HepG2 (cell line): ENCODE data around the gene ADAMTS17. TPM values are rescaled to one million over a fixed set of nuclear protein-coding genes. Genes with fewer than 3 reads are reported as not detected.
A peak's percentile ranks its signal among the peaks of the same experiment; 100 is the strongest.

ENCODE experiments used
- HDAC6 ChIP-seq: fragments of 200-600 bp; sonication (generic); IDR thresholded peaks from 2 replicates; pipeline ENCODE4 v1.7.0; 2017; ENCODE audit warnings: mild to moderate bottlenecking, antibody characterized with exemption, low read length, low read depth
- MED1 ChIP-seq: sonication (generic); formaldehyde crosslinking; IDR thresholded peaks from 2 replicates; pipeline ENCODE4 v1.4.0; 2020; ENCODE audit warnings: missing genetic modification reagents
- NAIF1 ChIP-seq: sonication (generic); formaldehyde crosslinking; IDR thresholded peaks from 2 replicates; pipeline ENCODE4 v1.5.0; 2020; ENCODE audit warnings: mild to moderate bottlenecking, missing genetic modification reagents, borderline replicate concordance
- PLRG1 ChIP-seq: fragments of 450-650 bp; conservative IDR thresholded peaks from 2 replicates; pipeline ENCODE4 v1.6.1; 2016
- RBFOX2 ChIP-seq: fragments of 200-400 bp; formaldehyde crosslinking; IDR thresholded peaks from 2 replicates; pipeline ENCODE4 v1.6.1; 2017; ENCODE audit warnings: low read depth, mild to moderate bottlenecking, low read length
- SMAD3 ChIP-seq: sonication (generic); formaldehyde crosslinking; IDR thresholded peaks from 2 replicates; pipeline ENCODE4 v1.4.0; 2020; ENCODE audit warnings: missing genetic modification reagents
- SP1 ChIP-seq, 2 experiments: fragments of 450-650 bp in 1 of 2; sonication (generic) in 1 of 2; formaldehyde crosslinking in 1 of 2; IDR thresholded peaks; 2 replicates each; pipeline versions ENCODE4 v1.4.0 to v1.6.1; 2016 to 2020; ENCODE audit warnings: missing genetic modification reagents in 1 of 2
- STAT5B ChIP-seq: sonication (generic); formaldehyde crosslinking; IDR thresholded peaks from 2 replicates; pipeline ENCODE4 v1.4.0; 2020; ENCODE audit warnings: missing genetic modification reagents
- TBL1XR1 ChIP-seq: fragments of 150-350 bp; IDR thresholded peaks from 2 replicates; pipeline ENCODE4 v1.6.1; 2014; ENCODE audit warnings: borderline replicate concordance, low read length; ENCODE audit not compliant: partially characterized antibody
- ZFP90 ChIP-seq: sonication (generic); formaldehyde crosslinking; IDR thresholded peaks from 2 replicates; pipeline ENCODE4 v1.8.0; 2022; ENCODE audit warnings: missing genetic modification reagents, mild to moderate bottlenecking, inconsistent platforms, borderline replicate concordance
- ZNF337 ChIP-seq: sonication (generic); formaldehyde crosslinking; IDR thresholded peaks from 2 replicates; pipeline ENCODE4 v1.5.1; 2020; ENCODE audit warnings: missing genetic modification reagents, low read depth, mild to moderate bottlenecking, borderline replicate concordance
- ZNF777 ChIP-seq: sonication (generic); formaldehyde crosslinking; IDR thresholded peaks from 2 replicates; pipeline ENCODE4 v1.4.0; 2020; ENCODE audit warnings: missing genetic modification reagents
- polyA plus RNA-seq, 8 experiments: library from polyadenylated mRNA; depleted of rRNA in 3 of 8; stranded (reverse) in 7 of 8; unstranded in 1 of 8; fragments of >200 nt; fragmentation: Illumina TruSeq in 4 of 8; extraction: Trizol in 4 of 8; gene quantifications; 2 replicates each; pipeline versions ENCODE4 v1.2.1 to v1.2.3, GENCODE V29; 2011 to 2016; ENCODE audit warnings: low read depth in 4 of 8, missing spikeins in 1 of 8, mixed read lengths in 1 of 8; ENCODE audit not compliant: insufficient read depth in 1 of 8
- total RNA-seq, 5 experiments: library from RNA; depleted of rRNA; stranded (reverse); fragments of >200 nt; fragmentation: Illumina TruSeq; extraction: Trizol; gene quantifications; 2 replicates each; pipeline ENCODE4 v1.2.3, GENCODE V29; 2016; ENCODE audit warnings: low read depth in 1 of 5
- TF ChIP-seq, protein P1 (sequence below): IDR thresholded peaks from 2 replicates; pipeline ENCODE4 v1.6.1; 2012; ENCODE audit warnings: low read depth, low read length, improper control_type of control experiment
- TF ChIP-seq, protein P2 (sequence below): sonication (generic); formaldehyde crosslinking; IDR thresholded peaks from 2 replicates; pipeline ENCODE4 v1.5.0; 2020; ENCODE audit warnings: mild to moderate bottlenecking, missing genetic modification reagents
- TF ChIP-seq, protein P3 (sequence below): sonication (generic); formaldehyde crosslinking; conservative IDR thresholded peaks from 2 replicates; pipeline ENCODE4 v1.8.0; 2022; ENCODE audit warnings: missing genetic modification reagents
- TF ChIP-seq, protein P4 (sequence below): sonication (generic); formaldehyde crosslinking; IDR thresholded peaks from 2 replicates; pipeline ENCODE4 v1.8.0; 2022; ENCODE audit warnings: missing genetic modification reagents, mild to moderate bottlenecking, inconsistent platforms, borderline replicate concordance
- TF ChIP-seq, protein P5 (sequence below): sonication (generic); formaldehyde crosslinking; conservative IDR thresholded peaks from 2 replicates; pipeline ENCODE4 v1.4.0; 2020; ENCODE audit warnings: mild to moderate bottlenecking, missing genetic modification reagents, moderate library complexity

Gene ADAMTS17
- total and polyA plus RNA-seq, 2 of the 13 experiments (the other 11 are each of a cell fraction or from before 2014, with no cell fraction given) = 0.02 to 0.04 TPM

DNA sequence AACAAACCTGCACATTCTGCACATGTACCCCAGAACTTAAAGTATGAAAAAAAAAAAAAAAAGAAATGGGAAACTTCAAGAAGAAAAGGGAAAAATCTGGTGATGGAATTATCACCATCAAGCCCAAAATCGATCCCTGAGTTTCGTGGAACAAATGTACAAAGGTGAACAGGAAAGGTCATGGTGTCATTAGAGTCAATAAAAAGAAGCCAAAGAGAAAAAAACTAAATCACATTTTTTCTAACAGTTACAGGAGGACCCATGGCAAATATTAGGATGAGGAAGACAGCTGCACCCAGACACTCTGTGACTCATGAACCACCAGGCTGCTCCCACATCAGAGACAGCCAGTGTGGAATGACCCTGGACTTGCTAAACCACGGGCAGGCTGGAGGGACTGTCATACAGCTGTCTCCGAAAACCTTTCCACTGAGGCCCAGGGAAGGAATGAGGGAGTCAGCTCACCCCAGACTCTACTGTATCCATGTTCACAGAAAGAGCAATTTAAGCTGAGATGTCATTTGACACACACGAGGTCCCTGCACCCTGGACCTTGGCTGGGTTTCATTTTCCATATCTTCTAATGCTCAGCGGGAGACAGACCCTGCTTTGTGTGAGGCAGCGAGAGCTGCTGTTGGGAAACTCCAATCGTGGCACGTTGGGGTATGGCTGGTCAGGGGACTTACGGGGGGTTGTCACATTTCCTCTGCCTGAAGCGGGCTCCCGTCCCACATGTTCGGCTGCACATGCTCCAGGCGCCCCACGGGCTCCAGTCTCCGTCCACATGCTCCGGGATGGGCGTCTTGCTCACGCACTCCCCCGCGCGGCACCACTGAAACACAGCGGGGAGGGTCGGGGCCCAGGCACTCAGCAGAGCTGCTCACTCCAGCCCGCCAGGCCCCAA, 210.2 kb downstream of the ADAMTS17 start (continued):
- TF ChIP-seq, protein P1, sequence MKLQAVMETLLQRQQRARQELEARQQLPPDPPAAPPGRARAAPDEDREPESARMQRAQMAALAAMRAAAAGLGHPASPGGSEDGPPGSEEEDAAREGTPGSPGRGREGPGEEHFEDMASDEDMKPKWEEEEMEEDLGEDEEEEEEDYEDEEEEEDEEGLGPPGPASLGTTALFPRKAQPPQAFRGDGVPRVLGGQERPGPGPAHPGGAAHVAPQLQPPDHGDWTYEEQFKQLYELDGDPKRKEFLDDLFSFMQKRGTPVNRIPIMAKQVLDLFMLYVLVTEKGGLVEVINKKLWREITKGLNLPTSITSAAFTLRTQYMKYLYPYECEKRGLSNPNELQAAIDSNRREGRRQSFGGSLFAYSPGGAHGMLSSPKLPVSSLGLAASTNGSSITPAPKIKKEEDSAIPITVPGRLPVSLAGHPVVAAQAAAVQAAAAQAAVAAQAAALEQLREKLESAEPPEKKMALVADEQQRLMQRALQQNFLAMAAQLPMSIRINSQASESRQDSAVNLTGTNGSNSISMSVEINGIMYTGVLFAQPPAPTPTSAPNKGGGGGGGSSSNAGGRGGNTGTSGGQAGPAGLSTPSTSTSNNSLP = no peak
- TF ChIP-seq, protein P2, sequence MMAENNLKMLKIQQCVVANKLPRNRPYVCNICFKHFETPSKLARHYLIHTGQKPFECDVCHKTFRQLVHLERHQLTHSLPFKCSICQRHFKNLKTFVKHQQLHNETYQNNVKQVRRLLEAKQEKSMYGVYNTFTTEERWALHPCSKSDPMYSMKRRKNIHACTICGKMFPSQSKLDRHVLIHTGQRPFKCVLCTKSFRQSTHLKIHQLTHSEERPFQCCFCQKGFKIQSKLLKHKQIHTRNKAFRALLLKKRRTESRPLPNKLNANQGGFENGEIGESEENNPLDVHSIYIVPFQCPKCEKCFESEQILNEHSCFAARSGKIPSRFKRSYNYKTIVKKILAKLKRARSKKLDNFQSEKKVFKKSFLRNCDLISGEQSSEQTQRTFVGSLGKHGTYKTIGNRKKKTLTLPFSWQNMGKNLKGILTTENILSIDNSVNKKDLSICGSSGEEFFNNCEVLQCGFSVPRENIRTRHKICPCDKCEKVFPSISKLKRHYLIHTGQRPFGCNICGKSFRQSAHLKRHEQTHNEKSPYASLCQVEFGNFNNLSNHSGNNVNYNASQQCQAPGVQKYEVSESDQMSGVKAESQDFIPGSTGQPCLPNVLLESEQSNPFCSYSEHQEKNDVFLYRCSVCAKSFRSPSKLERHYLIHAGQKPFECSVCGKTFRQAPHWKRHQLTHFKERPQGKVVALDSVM = no peak
- no peak for TF ChIP-seq TBL1XR1
- 0 out of 2 replicates have a peak, but pooled peaks have one; percentile 76 for TF ChIP-seq ZNF337 (CRISPR knock-in tag)
- TF ChIP-seq ZNF777 (CRISPR knock-in tag) = peak; percentile 38; the same call in 1 of the 2 replicates
- no peak for TF ChIP-seq SP1 (IDR thresholded peaks at IDR 0.05)
- 0 out of 2 replicates have a peak, but pooled peaks have one; percentile 14 for TF ChIP-seq SP1 (CRISPR knock-in tag; IDR thresholded peaks at IDR 0.05)
- peak; percentile 40; the same call in 1 of the 2 replicates for TF ChIP-seq ZFP90
- no peak for TF ChIP-seq HDAC6
- TF ChIP-seq NAIF1 (CRISPR knock-in tag) = no peak
- no peak for TF ChIP-seq PLRG1
- peak; percentile 24; the same call in 1 of the 2 replicates for TF ChIP-seq SMAD3
- no peak for TF ChIP-seq MED1 (CRISPR knock-in tag)
- TF ChIP-seq, protein P3, sequence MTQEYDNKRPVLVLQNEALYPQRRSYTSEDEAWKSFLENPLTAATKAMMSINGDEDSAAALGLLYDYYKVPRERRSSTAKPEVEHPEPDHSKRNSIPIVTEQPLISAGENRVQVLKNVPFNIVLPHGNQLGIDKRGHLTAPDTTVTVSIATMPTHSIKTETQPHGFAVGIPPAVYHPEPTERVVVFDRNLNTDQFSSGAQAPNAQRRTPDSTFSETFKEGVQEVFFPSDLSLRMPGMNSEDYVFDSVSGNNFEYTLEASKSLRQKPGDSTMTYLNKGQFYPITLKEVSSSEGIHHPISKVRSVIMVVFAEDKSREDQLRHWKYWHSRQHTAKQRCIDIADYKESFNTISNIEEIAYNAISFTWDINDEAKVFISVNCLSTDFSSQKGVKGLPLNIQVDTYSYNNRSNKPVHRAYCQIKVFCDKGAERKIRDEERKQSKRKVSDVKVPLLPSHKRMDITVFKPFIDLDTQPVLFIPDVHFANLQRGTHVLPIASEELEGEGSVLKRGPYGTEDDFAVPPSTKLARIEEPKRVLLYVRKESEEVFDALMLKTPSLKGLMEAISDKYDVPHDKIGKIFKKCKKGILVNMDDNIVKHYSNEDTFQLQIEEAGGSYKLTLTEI (CRISPR knock-in tag) = no peak
- TF ChIP-seq, protein P4, sequence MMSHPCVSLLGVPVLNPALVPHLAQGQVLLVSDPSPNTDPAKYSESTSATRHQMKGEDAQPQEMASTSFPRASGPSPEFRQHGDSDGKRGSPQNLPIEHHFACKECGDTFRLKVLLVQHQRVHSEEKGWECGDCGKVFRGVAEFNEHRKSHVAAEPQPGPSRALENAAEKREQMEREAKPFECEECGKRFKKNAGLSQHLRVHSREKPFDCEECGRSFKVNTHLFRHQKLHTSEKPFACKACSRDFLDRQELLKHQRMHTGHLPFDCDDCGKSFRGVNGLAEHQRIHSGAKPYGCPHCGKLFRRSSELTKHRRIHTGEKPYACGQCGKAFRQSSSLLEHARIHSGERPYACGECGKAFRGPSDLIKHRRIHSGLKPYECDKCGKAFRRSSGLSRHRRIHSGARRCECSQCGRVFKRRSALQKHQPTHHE (CRISPR knock-in tag) = 0 out of 2 replicates have a peak, but pooled peaks have one; percentile 60
- TF ChIP-seq, protein P5, sequence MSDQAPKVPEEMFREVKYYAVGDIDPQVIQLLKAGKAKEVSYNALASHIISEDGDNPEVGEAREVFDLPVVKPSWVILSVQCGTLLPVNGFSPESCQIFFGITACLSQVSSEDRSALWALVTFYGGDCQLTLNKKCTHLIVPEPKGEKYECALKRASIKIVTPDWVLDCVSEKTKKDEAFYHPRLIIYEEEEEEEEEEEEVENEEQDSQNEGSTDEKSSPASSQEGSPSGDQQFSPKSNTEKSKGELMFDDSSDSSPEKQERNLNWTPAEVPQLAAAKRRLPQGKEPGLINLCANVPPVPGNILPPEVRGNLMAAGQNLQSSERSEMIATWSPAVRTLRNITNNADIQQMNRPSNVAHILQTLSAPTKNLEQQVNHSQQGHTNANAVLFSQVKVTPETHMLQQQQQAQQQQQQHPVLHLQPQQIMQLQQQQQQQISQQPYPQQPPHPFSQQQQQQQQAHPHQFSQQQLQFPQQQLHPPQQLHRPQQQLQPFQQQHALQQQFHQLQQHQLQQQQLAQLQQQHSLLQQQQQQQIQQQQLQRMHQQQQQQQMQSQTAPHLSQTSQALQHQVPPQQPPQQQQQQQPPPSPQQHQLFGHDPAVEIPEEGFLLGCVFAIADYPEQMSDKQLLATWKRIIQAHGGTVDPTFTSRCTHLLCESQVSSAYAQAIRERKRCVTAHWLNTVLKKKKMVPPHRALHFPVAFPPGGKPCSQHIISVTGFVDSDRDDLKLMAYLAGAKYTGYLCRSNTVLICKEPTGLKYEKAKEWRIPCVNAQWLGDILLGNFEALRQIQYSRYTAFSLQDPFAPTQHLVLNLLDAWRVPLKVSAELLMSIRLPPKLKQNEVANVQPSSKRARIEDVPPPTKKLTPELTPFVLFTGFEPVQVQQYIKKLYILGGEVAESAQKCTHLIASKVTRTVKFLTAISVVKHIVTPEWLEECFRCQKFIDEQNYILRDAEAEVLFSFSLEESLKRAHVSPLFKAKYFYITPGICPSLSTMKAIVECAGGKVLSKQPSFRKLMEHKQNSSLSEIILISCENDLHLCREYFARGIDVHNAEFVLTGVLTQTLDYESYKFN (CRISPR knock-in tag) = no peak
- TF ChIP-seq STAT5B = no peak
- TF ChIP-seq RBFOX2 = no peak
